GM18526 (cell line): Measurements from ENCODE around the gene LAMA4.

Experiments used
- POLR2A ChIP-seq: IDR thresholded peaks from 3 replicates; pipeline ENCODE4 v1.6.1; 2011; ENCODE audit not compliant: insufficient read length; ENCODE audit errors: extremely low read depth

The LAMA4 gene

GRCh38 chr6:112172540-112172939, 81.8 kb downstream of the LAMA4 start:
- no peak for TF ChIP-seq POLR2A

DNA sequence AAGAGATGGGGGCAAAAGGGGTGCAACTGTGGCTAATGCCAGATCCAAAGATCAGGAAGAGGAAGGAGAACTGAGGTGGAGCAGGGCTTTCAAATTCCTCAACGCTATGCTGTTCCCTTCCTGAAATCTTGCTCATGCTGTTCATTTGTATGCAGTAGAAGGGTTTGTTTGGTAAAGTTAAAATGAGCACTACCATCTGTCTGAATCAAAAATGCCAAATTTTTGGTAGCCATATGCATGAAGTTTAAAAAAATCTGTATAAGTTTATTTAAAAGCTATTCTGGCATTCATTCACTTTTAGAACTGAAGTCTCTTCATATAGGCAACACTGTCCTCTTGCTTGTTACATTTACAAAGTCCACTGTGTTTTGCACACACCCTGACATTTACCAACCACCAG, 84.8 kb downstream of the LAMA4 start:
- no peak for TF ChIP-seq POLR2A

DNA sequence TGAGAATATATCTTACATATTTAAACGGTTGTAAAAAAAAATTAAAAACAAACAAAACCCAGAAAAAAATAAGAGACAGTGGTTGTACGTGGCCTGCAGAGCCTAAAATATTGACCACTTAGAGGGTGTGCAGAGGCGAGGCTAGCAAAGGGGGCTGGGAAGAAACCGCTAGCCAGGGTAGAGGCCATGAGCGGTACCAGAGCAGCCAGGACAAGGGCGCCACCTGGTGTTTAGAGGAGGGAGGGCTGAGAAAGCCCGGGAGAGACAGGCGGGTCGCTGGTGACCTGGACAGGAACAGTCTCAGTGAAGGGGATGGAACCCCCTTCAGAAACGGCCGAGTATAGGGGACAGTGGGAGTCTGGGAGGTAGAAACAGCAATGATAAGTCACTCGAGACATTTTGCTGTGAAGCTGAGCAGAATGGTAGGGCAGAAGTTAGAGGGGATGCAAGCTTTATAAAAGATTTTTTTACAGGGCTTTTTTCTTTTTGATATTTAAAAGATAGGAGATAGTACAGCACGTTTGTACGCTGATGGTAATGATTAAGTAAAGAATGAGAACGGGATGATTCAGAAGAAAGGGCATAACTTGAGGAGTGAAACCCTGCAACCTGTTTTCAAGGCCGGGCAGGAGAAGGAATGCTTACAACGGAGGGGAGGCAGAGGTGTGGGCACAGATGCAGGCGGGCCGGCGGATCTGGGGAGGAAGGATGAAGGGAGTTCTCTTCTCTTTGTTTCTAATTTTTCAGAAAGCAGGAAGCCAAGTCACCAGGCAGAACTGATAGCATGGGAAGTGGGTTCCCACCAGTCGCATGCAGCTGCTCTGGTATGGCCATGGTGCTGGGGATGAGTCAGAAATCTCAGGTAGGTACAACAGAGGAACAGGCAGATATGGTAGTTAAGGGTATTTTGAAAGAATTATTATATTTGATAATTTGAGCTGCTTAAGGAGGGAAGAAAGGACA, 90.8 kb downstream of the LAMA4 start:
- no peak for TF ChIP-seq POLR2A

DNA sequence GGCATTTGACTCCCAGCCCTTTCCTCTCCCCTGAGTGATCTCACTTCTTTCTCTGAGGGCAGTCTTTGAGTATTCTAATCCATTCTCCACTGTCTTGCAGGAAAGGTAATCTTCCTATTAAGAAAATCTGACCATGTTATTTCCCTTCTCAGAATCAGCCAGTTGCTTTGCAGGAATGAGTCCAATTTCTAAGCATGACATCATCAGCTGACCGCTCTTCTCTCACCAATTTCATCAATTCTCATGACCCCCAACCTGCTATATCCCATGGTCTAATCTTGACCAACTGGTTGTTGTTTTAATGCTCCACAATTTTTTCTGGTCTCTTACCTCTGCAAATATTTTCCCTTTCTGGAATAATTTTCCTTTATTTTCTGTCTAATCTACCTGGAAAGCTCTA, 93.6 kb downstream of the LAMA4 start:
- no peak for TF ChIP-seq POLR2A

GRCh38 chr6:112156668-112157067, 97.7 kb downstream of the LAMA4 start:
- no peak for TF ChIP-seq POLR2A

DNA sequence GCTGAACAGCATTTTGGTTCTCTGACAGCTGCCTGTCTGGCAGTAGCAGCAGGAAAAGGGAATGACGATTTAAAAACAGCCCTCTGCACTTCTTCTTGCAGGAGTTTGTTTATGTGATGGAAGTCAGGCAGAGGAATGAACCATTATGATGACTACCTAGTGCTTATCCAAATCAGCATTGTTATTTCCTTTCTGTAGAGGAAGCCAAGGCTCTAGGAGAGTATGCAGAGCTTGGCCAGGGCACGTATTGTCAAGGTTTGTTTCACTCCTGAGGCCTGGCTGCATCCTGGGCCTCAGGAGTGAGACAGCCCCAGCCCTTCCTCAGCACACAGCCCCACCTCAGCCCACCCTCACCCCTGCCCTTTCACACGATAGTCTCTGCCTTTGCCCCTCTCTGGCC, 98.5 kb downstream of the LAMA4 start:
- no peak for TF ChIP-seq POLR2A

- no peak for TF ChIP-seq POLR2A
These were observed 99.7 kb downstream of the LAMA4 start for GRCh38 chr6:112154711-112155110.

GRCh38 chr6:112153926-112154607, 100.3 kb downstream of the LAMA4 start:
- TF ChIP-seq POLR2A, result no peak

DNA sequence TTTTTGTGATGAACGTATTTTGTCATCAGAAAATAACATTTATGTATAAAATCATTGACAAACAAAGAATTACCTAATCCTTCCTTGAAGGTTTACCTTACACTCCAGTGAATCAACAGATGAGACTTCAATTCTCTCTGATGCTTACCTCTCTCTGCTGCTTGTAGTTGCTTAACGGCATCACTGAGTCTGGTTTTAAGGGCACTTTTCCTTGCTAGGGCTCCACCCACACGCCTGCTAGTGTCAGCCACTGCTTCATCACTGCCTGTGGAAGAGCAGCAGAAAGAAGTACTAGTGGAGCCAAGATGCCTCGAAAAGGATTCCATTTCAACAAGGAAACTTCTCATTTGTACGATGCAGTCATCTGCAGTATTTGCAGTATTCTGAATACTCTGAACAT, 104.0 kb downstream of the LAMA4 start:
- TF ChIP-seq POLR2A, result no peak

DNA sequence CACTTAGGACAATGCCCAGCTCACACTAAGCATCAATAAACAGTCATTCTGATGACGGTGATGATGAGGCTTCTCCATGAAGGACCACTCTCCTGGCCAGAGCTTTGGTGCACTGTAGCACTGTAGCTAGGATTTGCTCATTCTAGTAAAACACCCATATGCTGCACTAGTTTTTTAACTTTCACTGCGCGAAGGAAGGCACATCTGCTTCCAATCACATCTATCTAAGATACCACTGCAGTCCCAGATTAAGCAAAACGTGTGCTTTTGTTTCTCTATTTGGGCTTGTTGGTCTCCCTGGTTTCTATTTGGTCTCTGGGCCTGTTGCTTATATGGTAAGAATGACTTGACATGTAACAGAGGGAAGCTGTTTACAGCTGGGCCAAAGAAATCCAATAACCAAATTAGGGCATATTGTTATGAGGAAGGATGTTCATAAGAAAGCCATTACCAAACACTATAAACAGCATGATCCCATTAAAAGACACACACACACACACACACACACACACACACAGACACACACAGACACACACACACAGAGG, 104.6 kb downstream of the LAMA4 start:
- no peak for TF ChIP-seq POLR2A

DNA sequence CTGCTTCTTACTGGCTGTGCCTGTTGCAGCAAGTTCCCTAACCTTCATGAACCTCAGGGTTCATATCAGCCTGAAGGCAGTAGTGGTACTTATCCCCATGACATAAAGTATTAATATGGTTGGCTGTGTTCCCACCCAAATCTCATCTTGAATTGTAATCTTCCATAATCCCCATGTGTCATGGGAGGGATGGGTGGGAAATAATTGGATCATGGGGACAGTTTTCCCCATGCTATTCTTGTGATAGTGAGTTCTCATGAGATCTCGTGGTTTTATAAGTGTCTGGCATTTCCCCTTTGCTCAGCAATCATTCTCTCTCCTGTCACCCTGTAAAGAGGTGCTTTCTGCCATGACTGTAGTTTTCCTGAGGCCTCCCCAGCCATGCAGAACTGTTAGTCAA, 105.1 kb downstream of the LAMA4 start:
- no peak for TF ChIP-seq POLR2A

- no peak for TF ChIP-seq POLR2A
These were observed 106.3 kb downstream of the LAMA4 start for GRCh38 chr6:112148103-112148502.

GRCh38 chr6:112145080-112145573, 109.2 kb downstream of the LAMA4 start:
- TF ChIP-seq POLR2A, result no peak

- no peak for TF ChIP-seq POLR2A
These were observed 110.0 kb downstream of the LAMA4 start for GRCh38 chr6:112144145-112144926.

- no peak for TF ChIP-seq POLR2A
These were observed 112.7 kb downstream of the LAMA4 start for GRCh38 chr6:112141707-112142106.
